Fibroblast of skin of scalp (primary cell): ENCODE measurements around the gene TBCE.
"Not testable (repeated sequence)": the region's sequence is repeated elsewhere in the genome, so short reads cannot be mapped to it uniquely, and the experiment has no call there.

ENCODE experiments used
- DNase-seq: peaks from one replicate; pipeline ENCODE4 v3.0.0-alpha.2; 2013

TBCE gene

GRCh38 chr1:235457856-235458255 is 90.6 kb downstream of the TBCE start:
- DNase-seq: not testable (repeated sequence)

- no peak for DNase-seq
Measured at GRCh38 chr1:235460770-235461169, 93.5 kb downstream of the TBCE start.

- no peak for DNase-seq
Measured at GRCh38 chr1:235461954-235462353, 94.7 kb downstream of the TBCE start.

- not testable (repeated sequence) for DNase-seq
Measured at GRCh38 chr1:235462832-235463231, 95.6 kb downstream of the TBCE start.

- DNase-seq: no peak
Measured at GRCh38 chr1:235465066-235465465, 97.8 kb downstream of the TBCE start.

- no peak for DNase-seq
Measured at GRCh38 chr1:235468004-235468403, 100.8 kb downstream of the TBCE start.

- peak; percentile 62 for DNase-seq
Measured at GRCh38 chr1:235468970-235469369, 101.7 kb downstream of the TBCE start.

GRCh38 chr1:235469897-235470296 is 102.7 kb downstream of the TBCE start:
- not testable (repeated sequence) for DNase-seq

GRCh38 chr1:235470741-235471439 is 103.7 kb downstream of the TBCE start:
- DNase-seq: no peak

- no peak for DNase-seq
Measured at GRCh38 chr1:235473806-235474205, 106.6 kb downstream of the TBCE start.

- DNase-seq: no peak
Measured at GRCh38 chr1:235483090-235483489, 115.9 kb downstream of the TBCE start.

GRCh38 chr1:235485558-235485957 is 118.3 kb downstream of the TBCE start:
- DNase-seq: no peak

- DNase-seq: no peak
Measured at GRCh38 chr1:235486321-235486720, 119.1 kb downstream of the TBCE start.

GRCh38 chr1:235491644-235492043 is 124.4 kb downstream of the TBCE start:
- DNase-seq: no peak

- DNase-seq: no peak
Measured at GRCh38 chr1:235494531-235494930, 127.3 kb downstream of the TBCE start.

- DNase-seq: no peak
Measured at GRCh38 chr1:235495030-235495429, 127.8 kb downstream of the TBCE start.

- no peak for DNase-seq
Measured at GRCh38 chr1:235495551-235495950, 128.3 kb downstream of the TBCE start.

- no peak for DNase-seq
Measured at GRCh38 chr1:235500971-235501540, 133.8 kb downstream of the TBCE start.
